ENCODE results near the gene GBP2. TPM values are rescaled to one million over a fixed set of nuclear protein-coding genes. Genes with fewer than 3 reads are reported as not detected.

GBP2 gene
- total RNA-seq, 1 experiment from 2014 or later = 0.24 TPM

Other genes with a start within 250 kb of the GBP2 start
- gene GTF2B, start 234.5 kb downstream of the GBP2 start, total RNA-seq (2021) = 14.2 to 16.8 TPM (median 15.1 TPM) in 3 replicates
- gene KYAT3, start 133.5 kb downstream of the GBP2 start, total RNA-seq (2021) = 34.6 to 37.0 TPM (median 36.2 TPM) in 3 replicates
- gene RBMXL1, start 133.5 kb downstream of the GBP2 start, total RNA-seq (2021) = 22.0 to 25.9 TPM (median 24.0 TPM) in 3 replicates
- 0.18 TPM in 2 of 3 replicates, not detected in the other for gene GBP3, start 103.2 kb downstream of the GBP2 start, total RNA-seq (2021)
- 0.20 to 0.44 TPM in 2 of 3 replicates, not detected in the other for gene GBP1, start 60.9 kb downstream of the GBP2 start, total RNA-seq (2021)
- not detected in 3 replicates for gene GBP7, start 49.9 kb upstream of the GBP2 start, total RNA-seq (2021)
- gene GBP4, start 72.8 kb upstream of the GBP2 start, total RNA-seq (2021) = 0.05 to 0.09 TPM (median 0.09 TPM) in 3 replicates
- gene GBP5, start 146.7 kb upstream of the GBP2 start, total RNA-seq (2021) = 0.17 to 0.25 TPM (median 0.23 TPM) in 3 replicates
- not detected in 3 replicates for gene GBP6, start 237.9 kb upstream of the GBP2 start, total RNA-seq (2021)